ENCODE results near the gene KCNN3. TPM values are rescaled to one million over a fixed set of nuclear protein-coding genes. Genes with fewer than 3 reads are reported as not detected.

Gene KCNN3
- total RNA-seq, 4 donors from 2014 or later = 0.24 to 2.4 (median 0.95) TPM

- no peak for DNase-seq (ENCODE audit: low spot score)
- ATAC-seq (ENCODE audit: low FRiP score) = no peak
- no peak for TF ChIP-seq CTCF (IDR thresholded peaks at IDR 0.05)
Measured at GRCh38 chr1:154716011-154716410, 154.1 kb downstream of the KCNN3 start.

- DNase-seq (ENCODE audit: low spot score) (no peak), ATAC-seq (ENCODE audit: low FRiP score) (no peak)
- TF ChIP-seq CTCF (IDR thresholded peaks at IDR 0.05) = no peak
Measured at GRCh38 chr1:154715385-154715784, 154.7 kb downstream of the KCNN3 start.

- peak; percentile 36 for ATAC-seq (ENCODE audit: low FRiP score)
- no peak for TF ChIP-seq CTCF (IDR thresholded peaks at IDR 0.05)
- DNase-seq (ENCODE audit: low spot score) = no peak
Measured at GRCh38 chr1:154714638-154715037, 155.4 kb downstream of the KCNN3 start.

- ATAC-seq (ENCODE audit: low FRiP score) = no peak
- no peak for DNase-seq (ENCODE audit: low spot score)
- no peak for TF ChIP-seq CTCF (IDR thresholded peaks at IDR 0.05)
Measured at GRCh38 chr1:154714052-154714623, 155.9 kb downstream of the KCNN3 start.

- ATAC-seq (ENCODE audit: low FRiP score) = no peak
- DNase-seq (ENCODE audit: low spot score) = no peak
- no peak for TF ChIP-seq CTCF (IDR thresholded peaks at IDR 0.05)
Measured at GRCh38 chr1:154713005-154713404, 157.1 kb downstream of the KCNN3 start.

GRCh38 chr1:154712166-154712810 lies 157.8 kb downstream of the KCNN3 start:
- no peak for TF ChIP-seq CTCF (IDR thresholded peaks at IDR 0.05)
- no peak for ATAC-seq (ENCODE audit: low FRiP score)
- DNase-seq (ENCODE audit: low spot score) = no peak

- DNase-seq (ENCODE audit: low spot score) = no peak
- TF ChIP-seq CTCF (IDR thresholded peaks at IDR 0.05) = no peak
- ATAC-seq (ENCODE audit: low FRiP score) = no peak
Measured at GRCh38 chr1:154711416-154711815, 158.7 kb downstream of the KCNN3 start.
